GM21619 (cell line): Measurements from ENCODE around the gene RBM47.
A peak's percentile ranks its signal among the peaks of the same experiment; 100 is the strongest.

Source experiments
- ATAC-seq: cut with Tn5 transposase; IDR thresholded peaks from one replicate; pipeline ENCODE4 v1.9.1; 2021; ENCODE audit not compliant: unreplicated experiment

The RBM47 gene

DNA sequence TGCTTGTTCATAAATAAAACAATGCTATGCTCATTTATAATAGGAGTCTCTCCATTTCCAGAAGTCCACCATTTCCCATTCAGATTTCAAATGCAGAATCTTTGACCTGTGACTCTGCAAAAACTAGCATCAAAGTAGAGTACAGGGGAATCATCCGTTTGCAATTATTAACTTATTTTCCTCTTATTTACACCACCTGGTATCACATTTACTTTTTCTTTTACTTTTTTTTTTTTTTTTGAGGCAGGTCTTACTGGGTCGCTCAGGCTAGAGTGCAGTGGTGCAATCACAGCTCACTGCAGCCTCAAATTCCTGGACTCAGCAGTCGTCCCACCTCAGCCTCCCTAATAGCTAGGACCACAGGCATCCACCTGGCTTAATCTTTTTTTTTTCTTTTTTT is 37.6 kb downstream of the RBM47 start:
- no peak for ATAC-seq

DNA sequence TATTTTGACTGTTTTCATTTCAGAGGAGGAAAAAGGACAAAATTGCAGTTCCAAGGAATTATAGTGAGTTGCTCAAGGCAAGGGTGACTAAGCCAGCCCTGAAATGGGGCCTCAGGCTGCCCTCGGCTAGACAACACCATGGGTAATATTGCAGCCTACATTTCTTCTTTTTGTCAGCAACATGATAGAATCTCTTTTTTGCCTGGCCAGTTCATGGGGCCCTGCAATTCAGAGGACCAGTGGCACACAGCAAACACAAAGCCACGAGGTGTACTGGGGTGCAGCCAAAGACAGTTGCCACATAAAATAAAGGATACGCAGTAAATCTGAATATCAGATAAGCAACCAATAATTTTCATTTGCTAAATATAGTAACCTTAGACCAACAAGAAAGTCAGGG is 41.8 kb downstream of the RBM47 start:
- ATAC-seq = no peak

DNA sequence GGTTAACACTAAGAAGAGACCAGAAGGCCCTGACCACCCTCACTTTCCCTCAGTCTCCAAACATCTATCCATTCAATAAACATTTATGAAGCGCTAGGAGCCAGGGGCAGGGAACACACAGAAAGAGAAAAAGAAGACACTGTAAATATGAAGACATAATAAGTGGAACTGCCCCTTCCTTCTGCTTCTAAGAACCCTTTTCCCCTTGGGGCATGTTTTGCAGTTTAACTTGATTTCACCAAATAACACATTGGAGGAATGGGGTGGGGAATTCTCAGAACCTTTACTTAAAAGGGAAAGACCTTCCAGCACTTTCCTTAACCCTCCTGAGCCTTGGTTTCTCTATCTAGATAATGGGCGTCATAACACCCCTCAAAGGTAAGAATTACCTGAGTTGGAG is 42.3 kb downstream of the RBM47 start:
- no peak for ATAC-seq

DNA sequence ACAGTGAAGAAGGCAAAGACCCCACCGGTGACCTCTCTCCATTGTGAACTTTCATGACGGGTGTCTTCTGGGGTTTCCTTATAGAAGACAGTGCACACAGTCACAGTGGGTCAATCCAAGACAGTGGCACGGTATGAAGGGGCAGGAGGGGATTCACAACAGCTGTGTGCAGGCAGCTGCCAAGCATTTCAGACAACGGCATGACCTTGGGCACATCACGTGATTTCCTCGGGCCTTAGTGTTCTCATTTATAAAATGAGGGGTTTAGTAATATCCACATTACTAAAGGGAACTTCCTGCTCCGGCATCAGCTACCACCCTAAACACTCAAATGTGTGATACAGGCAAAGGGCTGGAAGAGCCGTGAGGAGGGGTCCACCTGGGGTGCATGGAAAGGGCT is 42.9 kb downstream of the RBM47 start:
- ATAC-seq = no peak

DNA sequence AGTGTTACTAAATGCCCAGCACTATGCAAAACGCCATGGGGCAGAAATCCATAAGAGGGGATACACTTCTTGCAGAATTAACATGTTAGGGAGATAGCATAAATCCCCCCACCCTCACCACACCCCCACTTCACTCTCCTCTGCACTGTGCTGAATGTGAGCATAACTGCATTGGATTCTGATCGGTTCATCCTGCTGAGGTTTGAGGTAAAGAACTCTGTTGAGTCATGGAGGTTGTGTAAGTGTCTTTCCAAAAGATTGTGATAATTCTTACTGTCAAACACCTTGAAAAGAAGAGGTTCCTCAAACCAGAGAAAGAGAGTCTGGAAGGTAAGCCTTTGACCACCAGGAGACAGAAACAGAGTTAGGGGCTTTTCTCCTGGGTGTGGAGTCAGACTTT is 43.6 kb downstream of the RBM47 start:
- no peak for ATAC-seq

DNA sequence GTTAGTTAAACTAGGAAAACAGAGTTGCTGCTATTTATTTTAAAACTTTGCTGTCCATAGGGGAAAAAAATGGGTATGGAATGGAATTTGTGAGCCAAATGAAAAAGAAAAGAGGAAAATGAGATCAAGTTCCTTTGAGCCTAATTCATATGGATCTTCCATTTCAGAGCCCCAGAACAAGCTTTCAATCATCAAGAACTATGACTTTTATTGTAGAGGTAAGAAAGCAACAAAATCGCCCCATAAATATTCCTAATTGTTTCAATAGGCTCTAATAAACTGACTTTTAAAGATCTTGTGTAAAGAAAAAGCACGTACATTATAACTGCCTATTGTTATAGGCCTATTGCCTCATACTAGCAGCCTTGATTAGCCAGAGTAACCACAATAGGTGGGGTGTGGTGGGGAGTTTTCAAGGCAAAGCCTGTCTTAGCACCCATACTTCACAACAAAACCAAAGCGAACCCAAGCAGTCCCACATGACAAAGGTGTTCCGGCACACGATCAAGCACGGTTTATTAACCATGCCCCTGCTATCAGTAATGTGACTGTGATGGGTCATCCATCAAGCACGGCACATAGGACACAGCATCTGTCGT is 44.4 kb downstream of the RBM47 start:
- no peak for ATAC-seq

DNA sequence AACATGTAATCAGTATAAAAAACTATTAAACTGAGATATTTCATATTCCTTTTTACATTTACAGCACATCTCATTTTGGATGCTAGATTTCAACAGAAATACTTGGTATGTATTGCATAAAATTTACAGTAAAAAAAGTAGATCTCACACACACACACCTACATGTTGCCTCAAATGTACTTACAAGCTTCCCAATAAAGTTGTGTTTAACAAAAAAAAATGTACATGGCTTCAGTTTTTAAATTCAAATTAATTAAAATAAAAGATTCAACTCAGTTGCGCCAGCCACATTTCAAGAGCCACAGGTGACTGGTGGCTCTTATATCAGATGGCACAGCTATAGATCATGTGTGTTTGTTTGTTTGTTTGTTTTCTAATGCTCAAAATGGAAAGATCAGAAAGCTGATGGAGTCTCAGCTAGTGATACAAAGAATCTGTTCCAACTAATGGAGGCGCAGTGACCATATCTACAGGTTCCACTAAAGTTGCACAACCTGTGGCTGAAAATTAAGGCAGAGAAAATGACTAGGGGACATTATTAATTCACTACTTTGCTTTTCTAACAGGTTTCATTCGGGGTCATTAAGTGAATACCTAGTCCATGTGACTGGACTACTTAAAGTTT is 45.0 kb downstream of the RBM47 start:
- ATAC-seq = no peak

DNA sequence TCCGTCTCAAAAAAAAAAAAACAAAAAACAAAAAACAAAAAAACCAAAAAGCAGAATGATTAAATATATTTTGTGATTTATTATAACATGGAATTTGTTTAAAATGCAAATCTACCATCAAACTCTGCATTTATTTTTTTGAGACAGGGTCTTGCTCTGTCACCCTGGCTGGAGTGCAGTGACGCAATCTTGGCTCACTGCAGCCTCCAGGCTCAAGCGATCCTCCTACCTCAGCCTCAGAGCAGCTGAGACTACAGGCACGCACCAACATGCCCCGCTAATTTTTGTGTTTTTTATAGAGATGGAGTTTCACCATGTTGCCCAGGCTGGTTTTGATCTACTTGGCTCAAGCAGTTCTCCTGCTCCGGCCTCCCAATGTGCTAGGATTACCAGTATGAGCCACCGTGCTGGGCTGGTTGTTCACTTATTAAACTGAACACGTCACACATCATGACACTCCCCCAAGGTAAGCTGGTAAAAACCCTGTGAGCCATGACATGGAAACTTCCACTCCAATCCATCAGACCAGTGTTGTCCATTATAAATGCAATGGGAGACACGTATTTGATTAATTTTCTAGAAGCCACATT is 45.7 kb downstream of the RBM47 start:
- ATAC-seq = no peak

DNA sequence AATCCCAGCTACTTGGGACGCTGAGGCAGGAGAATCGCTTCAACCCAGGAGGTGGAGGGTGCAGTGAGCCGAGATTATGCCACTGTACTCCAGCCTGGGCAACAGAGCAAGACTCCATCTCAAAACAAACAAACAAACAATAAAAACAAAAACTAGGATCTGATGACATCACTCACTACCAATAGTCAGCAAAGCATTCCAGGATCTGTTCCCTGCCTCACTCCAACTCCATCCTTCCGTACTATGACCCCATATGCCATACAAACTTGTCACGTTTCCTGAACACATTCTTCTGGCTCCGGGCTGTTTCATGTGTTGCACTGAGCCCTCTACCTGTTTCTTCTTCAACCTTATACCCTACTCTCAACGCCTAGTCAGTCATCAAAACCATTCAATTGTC is 47.3 kb downstream of the RBM47 start:
- ATAC-seq = no peak

DNA sequence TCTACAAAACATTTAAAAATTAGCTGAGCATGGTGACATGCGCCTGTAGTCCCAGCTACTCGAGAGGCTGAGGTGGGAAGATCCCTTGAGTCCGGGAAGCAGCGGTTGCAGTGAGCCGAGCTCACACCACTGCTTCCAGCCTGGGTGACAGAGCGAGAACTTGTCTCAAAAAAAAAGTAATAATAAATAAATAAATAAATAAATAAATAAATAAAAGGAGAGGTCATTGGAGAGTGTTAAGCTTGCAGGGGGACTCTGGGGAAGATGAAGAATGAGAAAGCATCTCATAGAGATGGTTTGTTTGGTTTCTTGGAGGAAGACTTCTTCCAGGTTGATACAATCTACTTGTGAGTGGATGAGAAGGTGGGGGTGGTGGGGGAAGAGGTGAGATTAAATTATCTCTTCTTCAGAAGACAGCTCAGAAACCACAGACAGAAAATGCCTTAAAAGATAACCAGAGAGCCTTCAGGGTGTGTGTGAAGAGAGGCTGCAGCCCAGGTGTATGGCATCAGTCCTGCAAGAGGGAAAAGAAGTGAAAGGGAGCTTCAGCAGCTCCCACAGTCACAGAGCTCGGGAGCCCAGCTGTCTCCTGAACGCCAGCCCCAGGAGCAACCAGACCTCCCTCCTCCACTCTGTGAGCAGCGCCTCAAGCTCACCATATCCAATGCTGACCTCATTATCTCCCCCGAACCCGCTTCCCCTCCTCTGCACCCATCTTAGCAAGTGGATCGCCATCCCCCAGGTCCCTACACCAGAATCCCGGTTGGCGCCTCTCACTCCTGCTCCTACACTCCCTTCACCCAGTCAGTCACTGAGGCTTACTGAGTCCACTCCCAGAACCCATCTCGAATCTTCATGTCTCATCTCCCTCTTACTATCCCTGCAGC is 48.2 kb downstream of the RBM47 start:
- no peak for ATAC-seq

DNA sequence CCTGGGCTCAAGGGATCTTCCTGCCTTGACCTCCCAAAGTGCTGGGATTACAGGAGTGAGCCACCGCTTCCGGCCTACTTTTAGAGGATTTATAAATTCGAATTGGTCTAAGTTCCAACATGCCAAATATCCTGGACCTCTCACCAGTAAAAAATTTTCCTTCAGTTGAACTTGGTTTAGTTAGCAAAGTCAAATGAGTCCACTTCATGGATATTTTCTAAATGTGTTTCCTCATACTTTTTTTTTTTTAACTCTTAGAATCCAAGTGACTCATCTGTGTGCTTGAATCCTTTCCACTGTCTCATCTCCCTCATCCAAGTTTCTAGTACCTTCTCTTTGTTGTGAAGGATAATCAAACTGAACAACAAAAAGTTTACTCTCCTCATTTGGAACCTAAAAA is 49.7 kb downstream of the RBM47 start:
- no peak for ATAC-seq

DNA sequence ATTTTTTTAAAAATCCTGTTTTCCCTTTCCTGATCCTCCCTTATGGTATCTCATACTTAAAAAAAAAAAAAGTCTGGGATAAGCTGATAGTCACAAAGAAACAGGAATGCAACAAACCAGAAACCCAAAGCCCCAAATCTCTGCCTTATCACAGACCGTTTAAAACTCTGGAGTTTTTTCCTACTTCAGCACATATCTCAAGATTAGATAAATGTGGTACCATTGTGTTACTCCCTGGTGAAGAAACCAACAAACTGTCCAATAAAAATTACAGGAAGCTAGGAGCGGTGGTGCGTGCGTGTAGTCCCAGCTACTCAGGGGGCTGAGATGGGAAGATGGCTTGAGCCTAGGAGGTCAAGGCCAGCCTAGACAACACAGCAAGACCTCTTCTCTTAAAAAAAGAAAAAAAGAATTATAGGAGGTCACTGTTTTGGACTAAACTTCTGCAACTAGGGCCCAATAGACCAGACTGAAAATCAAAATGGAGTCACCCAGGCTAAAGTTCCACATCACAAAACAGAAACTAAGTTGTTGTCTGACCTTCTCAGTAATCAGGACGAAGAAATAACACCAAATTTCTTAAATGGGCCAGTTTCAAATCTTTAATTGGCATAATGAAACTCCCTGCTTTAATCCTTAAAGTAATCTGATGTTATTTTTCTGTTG is 51.9 kb downstream of the RBM47 start:
- ATAC-seq = no peak

DNA sequence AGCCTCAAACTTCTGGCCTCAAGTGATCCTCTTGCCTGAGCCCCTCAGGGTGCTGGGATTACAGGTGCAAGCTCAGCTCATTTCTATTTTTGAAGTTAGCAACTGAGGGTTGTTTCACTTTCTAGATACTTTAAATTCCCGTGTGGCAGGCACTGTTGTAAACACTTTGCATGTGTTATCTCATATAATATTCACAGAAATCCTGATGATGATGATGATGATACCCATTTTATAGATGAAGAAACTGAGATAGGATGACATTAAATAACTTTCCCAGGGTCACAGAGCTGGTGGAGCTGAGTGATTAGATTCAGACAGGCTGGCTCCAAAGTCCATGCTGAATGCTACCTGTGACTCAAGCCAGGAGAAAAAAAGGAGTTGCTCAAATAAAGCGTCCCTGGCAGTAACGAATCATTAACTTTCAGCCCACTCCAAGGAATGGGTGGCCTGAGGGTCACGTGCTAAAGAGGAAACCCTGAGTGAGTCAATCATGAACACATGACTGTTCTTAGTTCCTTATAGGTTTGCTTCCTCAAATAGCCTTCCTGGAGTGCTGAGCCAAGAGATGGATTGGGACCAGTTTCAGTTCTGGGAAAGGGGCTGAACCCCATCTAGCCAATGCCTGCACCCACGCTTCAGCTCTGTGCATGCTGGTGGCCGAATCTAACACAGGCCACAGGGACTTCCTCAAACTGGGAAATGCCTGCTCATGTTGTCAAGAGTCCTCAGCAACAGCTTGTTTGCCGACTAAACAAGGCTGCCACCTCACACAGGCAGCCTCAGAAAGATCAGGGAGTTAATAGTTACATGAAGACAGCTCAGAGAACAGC is 52.8 kb downstream of the RBM47 start:
- peak; percentile 65 for ATAC-seq

DNA sequence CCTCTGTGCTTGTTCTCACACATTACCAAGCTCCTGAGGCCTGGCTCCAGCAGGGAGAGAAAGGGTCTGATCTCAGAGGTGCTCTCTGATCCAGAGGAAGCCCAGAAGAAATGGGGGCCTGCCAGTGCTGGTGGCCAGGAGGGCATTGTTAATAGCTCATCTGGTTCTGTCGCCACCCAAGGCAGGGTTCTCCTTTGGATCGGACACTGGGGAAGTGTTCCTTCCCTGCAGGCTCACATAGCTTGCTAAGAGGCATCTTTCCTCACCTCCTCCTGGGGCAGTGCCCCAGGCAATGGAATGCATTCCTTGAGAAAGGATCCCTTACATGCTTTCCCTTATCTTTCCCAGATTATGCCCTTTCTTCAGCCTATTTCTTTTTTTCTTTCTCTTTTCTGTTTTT is 53.8 kb downstream of the RBM47 start:
- ATAC-seq = no peak

DNA sequence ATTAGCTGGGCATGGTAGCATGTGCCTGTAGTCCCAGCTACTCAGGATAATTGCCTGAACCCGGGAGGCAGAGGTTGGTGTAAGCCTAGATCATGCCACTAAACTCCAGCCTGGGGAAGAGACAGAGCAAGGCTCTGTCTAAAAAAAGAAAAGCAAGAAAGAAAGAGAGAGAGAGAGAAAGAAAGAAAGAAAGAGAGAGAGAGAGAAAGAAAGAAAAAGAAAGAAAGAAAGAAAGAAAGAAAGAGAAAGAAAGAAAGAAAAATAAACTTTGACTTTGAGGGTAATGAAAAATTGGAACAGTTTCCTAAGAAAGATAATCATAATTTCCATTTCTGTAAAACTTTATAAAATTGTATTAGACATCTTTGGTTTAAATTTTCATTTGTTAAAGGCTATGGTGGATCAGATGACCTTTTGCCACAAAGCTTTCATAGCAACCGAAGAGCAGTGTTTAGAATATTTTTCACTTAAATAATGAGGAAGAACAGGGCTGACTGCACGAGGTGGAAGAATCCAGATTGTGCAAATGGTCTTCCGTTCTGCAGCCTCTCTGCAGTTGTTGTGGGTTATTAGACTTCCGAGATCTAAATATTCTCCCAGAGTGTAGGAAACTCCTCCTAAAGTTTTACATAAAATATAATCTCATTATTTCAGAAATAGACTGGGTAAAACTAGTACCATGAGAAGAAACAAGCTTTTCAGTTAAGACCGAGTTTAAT is 55.9 kb downstream of the RBM47 start:
- no peak for ATAC-seq

DNA sequence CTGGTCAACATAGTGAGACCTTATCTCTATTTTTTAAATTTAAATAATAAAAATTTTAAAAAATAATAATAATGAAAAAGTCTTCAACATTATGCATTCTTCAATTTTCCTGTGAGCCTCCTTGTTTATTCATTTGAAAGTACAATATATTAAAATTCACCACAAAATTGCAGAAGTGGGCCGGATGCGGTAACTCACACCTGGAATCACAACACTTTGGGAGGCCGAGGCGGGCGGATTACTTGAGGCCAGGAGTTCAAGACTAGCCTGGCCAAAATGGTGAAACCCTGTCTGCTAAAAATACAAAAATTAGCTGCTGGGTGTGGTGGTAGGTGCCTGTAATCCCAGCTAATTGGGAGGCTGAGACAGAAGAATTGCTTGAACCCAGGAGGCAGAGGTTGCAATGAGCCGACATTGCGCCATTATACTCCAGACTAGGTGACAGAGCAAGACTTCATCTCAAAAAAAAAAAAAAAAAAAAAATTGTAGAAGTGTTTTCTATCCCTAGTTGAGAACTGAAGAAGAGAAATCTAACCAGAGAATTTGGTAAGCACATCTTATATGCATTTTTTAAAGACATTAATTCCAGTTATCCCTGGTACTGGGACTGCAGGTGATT is 56.9 kb downstream of the RBM47 start:
- ATAC-seq = no peak

DNA sequence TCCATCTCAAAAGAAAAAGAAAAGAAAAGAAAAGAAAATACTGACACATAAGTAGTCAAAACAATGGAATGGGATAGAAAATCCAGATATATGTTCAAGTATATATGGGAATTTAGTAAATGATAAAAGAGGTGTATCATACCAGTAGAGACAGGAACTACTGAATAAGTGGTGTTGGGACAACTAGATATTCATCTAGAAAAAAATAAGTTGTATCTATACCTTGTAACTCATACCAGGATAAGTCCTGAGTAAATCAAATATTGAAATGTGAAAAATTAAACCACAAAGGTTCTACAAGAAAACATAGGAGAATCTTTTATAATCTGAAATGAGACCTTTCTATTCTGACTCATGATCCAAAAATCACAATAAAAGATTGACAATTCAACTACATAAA is 58.5 kb downstream of the RBM47 start:
- no peak for ATAC-seq

DNA sequence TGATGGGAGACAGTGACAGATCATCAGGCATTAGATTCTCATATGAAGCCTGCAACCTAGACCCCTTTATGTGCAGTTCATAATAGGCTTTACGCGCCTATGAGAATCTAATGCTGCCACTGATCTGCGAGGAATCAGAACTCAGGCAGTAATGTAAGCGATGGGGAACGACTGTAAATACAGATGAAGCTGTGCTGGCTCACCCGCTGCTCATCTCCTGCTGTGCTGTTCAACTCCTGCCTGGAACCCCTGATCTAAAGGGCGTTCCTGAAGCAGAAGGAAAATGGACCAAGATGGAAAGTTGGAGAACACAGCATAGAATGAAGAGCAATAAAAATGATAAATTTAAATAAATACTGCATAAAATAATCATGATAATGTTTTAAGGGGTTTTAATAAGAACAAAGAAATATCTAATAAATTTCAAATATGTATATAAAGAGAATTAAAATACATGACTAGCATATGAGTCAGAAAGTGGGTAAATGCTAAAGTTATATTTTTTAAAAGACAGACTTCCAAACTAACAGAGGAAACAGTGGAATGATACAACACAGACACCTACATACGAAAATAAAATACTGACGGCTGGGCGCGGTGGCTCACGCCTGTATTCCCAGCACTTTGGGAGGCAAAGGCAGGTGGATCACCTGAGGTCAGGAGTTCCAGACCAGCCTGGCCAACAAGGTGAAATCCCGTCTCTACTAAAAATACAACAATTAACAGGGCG is 59.2 kb downstream of the RBM47 start:
- no peak for ATAC-seq
